HG02759 (cell line): ENCODE results near the gene OR51D1.

Source experiments
- ATAC-seq: cut with Tn5 transposase; IDR thresholded peaks from one replicate; pipeline ENCODE4 v1.9.1; 2021; ENCODE audit warnings: mild to moderate bottlenecking, moderate library complexity; ENCODE audit not compliant: unreplicated experiment

OR51D1 gene

GRCh38 chr11:4644233-4644632 lies 7.0 kb downstream of the OR51D1 start:
- no peak for ATAC-seq

DNA sequence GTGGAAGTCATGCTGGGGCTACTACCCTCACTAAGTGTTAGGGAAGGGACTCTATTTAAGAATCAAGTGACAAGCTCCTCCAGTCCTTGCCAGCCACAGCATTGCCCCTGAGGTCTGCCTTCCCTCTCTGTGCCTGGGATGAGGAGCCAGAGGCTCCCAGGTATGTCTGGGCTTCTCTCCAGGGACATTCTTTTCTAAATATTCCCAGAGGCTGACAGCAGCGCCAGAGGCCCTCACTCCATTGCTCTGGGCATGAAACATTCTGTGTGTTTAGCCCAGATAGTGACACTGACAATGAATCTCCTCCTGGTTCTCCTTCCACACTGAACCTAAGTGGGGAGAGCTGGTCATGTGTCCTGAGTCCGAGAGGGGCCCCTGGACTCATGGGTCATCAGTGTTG lies 8.7 kb downstream of the OR51D1 start:
- no peak for ATAC-seq

DNA sequence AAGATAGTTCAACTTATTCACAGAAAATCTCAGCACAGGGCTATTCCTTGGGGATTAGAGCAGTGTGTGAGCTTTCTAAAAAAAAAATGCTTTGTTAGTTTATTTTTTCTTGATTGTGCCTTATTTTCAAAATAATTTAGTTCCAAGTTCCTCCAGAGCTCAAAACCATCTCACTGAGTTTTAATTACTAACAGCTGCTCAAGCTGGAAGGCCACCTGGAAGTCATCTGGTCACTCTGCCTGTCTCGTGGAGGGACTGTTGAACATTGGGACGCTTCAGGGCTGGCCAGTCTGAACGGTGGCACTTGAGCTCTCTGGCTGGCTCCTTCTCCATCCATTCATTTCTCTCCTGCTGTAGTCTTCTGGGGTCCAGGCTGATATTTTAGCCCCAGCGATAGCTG lies 10.5 kb downstream of the OR51D1 start:
- ATAC-seq, result no peak

- no peak for ATAC-seq
These were observed 17.5 kb downstream of the OR51D1 start for GRCh38 chr11:4654635-4655369.

DNA sequence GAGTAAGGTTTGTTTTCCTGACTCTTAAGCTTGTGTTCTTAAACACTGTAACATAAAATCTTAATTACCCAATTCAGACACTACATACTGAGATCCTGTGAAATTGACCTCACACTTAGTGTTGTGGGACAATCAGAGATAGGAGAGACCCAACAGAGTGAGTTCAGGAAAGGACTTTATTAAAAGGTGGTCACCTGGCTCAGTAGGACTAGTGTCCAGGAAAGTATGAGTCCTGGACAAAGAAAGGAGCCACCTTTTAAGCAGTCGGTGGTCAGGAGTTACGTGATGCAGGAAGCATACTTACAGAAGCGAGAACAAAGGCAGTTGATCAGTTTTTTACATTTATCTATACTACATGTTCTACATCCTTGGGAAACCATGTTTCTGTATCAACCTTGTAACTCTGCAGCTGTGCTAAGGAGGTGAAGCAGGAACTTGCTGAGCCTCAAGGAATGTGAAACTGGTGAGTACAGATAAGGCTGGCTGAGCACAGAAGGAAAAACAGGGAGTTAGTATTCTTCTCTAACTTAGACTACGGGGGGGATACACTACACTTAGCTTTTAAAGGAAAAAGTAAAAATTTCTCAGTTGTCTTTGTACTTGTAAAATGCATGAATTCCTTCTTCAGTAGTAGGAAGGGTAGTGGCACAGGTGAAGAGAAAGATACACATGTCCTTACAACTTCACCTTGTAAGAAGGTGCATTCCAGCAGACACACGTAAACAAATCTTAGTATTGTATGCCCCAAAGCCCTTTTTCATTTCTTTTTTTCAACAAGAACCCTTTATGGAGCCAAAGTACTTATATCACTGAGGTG lies 21.6 kb downstream of the OR51D1 start:
- ATAC-seq, result no peak

DNA sequence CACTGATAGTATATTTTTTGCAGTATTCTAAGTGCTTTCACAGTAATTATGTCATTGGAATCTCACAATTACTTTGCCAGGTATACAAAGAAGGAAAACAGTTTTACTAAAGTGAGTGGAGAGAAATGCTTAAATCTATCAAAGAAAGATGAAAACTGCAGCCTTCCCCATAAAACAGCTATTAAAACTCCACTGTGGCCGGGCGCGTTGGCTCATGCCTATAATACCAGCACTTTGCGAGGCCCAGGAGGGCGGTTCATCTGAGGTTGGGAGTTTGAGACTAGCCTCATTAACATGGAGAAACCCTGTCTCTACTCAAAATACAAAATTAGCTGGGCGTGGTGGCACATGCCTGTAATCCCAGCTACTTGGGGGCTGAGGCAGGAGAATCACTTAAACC lies 25.6 kb downstream of the OR51D1 start:
- ATAC-seq, result no peak

DNA sequence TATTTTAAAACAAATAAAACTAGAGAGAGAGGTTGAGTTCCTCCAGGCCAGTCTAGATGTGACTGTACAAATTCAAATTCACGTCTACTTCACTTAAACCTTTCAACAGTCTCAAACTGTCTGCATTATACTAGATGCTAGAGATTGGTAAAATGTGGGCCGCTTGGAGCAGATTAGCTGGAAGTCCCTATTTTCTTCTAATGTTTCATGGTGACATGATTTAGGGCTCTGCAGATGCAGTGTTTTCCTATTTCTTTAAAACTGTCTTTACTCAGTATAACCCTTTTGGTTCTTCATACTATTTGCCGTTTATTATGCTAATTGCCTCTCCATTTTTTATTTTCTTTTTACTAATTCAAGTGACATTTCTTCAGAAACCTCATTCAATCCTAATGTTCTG lies 26.9 kb downstream of the OR51D1 start:
- ATAC-seq, result no peak

DNA sequence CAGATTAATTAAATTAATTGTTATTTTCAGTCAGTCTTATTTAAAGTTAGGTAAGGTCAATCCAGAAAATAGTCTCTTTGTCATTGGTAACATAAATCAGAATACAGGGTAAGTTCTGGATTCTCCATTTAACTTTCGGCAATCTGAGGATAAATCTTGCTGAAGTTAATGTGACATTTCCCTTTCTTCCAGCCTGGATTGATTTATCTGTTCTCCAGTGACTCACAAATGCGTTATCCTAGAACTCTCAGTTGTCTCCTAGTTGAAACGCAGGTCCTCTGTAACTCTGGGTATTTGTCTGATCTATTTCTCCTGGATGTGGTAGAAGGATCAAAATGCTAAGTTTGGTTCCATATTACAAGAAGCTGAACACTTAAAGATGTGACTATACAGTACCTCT lies 27.5 kb downstream of the OR51D1 start:
- no peak for ATAC-seq

GRCh38 chr11:4665424-4665823 lies 28.1 kb downstream of the OR51D1 start:
- no peak for ATAC-seq

GRCh38 chr11:4671741-4672140 lies 34.5 kb downstream of the OR51D1 start:
- ATAC-seq, result no peak

DNA sequence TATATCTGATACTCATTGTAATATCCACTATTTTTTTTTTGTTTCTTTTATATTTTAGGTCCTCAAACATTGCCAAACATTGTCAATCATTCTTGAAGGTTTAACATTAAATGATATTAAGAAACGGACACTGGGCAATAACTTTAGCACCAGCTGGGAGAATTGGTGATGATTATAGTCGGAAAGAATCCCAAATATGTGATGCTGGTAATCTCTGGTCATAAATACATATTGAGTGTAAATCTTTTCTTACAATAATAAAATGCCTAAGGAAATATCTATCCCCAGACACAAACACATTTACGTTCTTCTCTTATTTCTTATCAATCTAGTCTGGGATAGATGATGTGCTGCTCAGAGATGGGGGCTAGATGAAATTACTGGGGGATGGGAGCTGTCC lies 35.2 kb downstream of the OR51D1 start:
- no peak for ATAC-seq

GRCh38 chr11:4673781-4674180 lies 36.5 kb downstream of the OR51D1 start:
- no peak for ATAC-seq

DNA sequence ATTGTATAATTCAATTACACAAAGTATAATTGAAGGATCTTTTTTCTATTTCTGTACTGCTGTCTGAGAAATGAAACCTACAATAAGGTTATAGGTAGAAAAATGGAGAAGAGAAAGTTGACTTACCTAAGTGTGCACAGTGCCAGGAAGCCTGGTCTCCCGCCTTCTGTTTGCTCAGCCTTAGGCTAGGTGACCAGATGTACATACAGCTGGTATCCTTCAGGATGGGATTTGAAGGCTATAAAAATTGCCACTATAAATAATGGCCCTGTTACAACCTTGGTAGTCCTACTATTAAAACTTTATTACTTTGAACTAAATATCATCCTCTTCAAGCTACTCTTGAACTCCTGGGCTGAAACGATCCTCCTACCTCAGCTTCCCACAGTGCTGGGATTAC lies 40.7 kb downstream of the OR51D1 start:
- ATAC-seq, result no peak

DNA sequence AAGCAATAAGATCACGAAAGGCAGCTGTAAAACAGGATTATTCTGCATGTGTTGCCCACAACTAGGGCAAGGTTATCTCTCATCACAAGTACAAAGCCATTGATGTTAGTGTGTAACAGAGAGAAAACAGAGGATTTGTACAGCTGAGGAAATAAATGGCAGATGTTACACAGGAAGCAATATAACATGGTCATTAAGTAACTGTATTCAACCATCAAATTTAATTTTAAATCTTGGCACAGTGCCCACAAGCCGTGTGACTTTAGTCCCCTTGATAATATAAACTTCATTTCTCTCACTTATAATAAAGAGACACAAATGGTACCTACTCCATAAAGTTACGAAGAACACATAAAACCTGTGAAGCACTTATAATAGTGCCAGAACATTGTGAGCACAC lies 43.1 kb downstream of the OR51D1 start:
- no peak for ATAC-seq

GRCh38 chr11:4682623-4683419 lies 45.5 kb downstream of the OR51D1 start:
- no peak for ATAC-seq

DNA sequence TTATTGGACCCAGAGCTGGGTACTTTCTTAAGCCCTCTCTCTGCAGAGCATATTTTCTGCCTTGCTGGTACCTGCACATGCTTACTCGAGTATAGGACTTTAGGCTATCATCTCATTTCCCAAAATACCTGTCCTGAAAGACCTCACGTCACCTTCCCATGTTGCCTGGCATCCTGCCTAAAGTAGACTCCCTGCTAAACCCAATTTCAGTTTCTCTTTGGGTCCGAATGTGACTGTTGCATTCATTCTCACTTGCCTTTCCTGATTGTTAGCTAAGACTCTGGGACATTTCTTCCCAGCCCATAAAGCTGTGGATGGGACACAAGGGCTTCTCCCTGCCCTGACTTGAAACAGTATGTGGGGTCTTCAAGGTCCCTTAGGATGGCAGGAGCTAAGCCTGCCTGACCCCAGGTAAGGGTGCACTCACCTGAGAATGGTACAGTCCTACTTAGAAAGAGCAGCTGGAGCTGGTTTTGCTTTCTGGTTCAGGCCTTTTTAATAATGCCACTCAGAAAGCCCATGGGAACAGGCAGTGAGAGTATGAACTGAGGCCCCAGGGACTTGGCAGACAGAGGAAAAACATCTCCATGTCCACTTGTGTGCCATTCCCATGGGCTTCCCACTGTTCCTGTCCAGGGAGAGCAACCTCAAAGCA lies 47.5 kb downstream of the OR51D1 start:
- no peak for ATAC-seq
